ENCODE results near the gene PDE11A. TPM values are rescaled to one million over a fixed set of nuclear protein-coding genes. Genes with fewer than 3 reads are reported as not detected.
"Not testable (repeated sequence)": the region's sequence is repeated elsewhere in the genome, so short reads cannot be mapped to it uniquely, and the experiment has no call there.

PDE11A gene
- 0.03 and 0.29 TPM in 2 replicates for total RNA-seq (2014; rRNA removed; shearing (Covaris generic))

DNA sequence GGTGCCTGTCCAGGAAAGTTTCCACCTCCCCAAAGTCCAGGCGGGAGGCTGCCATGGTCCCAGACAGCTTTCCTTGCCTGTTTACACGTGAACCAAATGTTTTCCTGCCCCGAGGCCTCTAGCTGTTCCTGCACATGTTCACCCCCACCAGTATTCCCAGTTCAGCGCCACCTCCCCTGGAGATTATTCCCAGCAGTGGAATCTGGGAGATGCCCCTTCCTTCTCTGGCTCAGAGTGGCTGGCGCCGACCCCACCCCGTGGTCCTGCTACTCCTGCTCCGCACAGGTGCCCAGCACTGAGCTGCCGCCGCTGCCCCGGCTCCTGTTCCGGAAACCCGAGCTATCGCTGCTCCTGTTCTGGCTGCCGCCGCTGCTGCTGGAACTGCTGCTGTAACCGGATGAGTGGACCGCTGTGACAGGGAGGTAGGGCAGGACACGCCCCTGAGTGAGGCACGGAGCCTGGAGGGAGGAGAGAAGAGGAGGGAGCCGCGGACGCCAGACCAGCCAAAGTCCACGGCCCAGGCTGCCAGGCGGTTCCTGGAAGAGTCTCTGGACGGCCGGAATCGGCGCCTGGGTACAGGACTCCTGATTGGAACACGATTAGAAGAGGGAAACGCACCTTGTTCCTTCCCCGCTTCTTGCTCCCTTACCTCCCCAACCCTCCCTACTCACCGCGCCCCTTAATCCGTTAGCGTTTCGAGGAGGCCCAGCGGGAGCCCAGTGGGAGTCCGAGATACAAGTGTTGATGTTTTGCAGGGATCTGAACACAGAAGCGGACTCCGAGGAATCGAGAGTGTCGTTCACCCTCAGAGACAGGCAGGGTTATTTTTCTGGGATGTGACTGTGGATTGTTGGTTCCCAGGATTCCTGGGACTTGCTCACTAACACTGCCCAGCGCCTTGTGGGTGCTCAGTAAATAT, at the start of gene PDE11A:
Gene PDE11A, minus strand, starts transcription at position 395 of the 919 bp plus-strand sequence. Its CDS starts 340 bp downstream, at position 55.
- DNase-seq (ENCODE audit: low read depth), result peak; percentile 93

GRCh38 chr2:178119179-178119922, 46.8 kb upstream of the PDE11A start:
- DNase-seq (ENCODE audit: low read depth), result no peak

- DNase-seq (ENCODE audit: low read depth), result no peak
Measured at GRCh38 chr2:178117725-178118124, 45.1 kb upstream of the PDE11A start.

DNA sequence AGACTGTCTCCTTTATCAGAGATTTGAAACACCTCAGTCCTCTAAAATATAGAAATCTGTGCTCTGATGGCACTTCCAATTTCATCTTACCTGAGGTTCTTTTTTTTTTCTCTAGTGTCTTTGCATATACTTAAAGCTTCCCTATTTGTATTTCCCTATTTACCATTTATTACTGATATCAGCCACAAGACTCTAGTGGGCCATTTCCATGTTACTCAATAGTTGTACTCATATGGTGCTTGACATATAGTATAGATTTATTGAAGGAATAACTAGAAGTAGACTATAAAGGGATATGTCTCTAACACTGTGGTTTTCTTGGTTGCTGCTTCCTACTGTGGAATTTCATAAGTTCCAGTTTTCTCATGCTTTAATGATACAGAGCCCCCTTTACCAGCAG, 42.7 kb upstream of the PDE11A start:
- DNase-seq (ENCODE audit: low read depth), result no peak

DNA sequence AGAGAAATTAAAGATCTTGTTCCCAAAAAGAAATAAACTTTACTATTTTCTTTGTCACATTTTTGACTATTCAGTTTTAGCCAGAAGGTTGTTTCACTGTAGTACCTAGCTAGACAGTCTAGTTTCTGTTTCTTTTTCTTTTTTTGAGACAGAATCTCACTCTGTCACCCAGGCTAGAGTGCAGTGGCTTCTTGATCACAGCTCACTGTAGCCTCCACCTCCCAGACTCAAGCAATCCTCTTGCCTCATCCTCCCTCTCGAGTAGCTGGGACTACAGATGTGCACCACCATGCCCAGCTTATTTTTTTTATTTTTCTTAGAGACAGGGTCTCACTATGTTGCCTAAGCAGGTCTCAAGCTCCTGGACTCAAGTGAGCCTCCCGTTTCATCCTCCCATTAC, 41.9 kb upstream of the PDE11A start:
- no peak for DNase-seq (ENCODE audit: low read depth)

DNA sequence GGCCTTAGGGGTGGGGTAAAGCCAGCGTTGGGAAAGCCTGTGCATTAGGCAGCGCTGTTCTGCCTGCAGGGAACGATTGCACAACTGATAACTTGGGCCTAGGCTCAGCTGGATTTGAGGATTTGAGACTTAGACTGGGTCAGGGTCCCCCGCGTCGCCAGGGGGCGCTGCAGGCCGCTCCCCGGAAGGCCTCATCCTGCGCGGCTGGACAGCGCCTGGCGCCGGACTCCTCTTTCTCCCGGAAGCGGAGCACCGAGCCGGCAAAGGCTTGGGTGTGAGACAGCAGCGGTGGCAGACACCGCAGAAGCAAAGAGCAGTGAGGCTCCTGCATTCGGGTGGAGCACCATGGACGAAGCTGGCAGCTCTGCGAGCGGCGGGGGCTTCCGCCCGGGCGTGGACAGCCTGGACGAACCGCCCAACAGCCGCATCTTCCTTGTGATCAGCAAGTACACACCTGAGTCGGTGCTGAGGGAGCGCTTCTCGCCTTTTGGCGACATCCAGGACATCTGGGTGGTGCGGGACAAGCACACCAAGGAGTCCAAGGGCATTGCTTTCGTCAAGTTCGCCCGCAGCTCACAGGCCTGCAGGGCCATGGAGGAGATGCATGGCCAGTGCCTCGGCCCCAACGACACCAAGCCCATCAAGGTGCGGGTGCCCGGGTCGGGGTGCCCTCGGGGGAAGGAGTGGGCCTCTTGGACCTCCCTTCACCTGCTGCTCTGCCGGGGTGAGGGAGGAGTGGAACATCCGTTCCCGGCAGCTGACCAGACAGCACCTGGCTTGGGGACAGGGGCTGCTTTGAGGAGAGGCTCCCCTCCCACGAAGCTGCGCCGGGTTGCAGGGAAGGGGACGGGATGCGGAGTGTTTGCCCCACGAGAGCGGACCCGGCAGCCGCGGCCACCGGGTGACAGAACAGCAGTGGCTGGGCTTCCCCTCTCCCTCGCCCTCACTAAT, 39.9 kb upstream of the PDE11A start, which contains the start of gene RBM45:
Gene RBM45, plus strand, starts transcription at position 236 of the 951 bp plus-strand sequence. Its CDS starts 110 bp downstream, at position 346.
- peak; percentile 92 for DNase-seq (ENCODE audit: low read depth)

DNA sequence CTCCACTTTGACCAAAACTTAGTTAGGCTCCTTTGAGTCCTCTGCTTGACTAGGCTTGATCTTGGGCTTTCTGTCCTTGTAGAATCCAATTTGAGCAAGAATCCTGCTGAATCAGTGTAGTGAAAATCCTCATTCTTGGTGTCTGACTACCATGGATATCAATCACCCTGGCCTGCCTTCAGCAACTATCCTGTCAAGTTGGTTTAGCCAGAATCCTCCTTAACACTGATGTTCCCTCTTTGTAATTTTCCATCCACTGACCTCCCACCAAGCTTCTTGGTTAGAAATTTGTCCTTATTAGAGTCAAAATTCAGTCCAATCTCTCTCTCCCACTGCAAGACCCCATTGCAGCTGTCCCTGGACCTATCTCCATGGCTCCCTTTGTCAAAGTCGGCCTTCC, 39.2 kb upstream of the PDE11A start:
- no peak for DNase-seq (ENCODE audit: low read depth)

- no peak for DNase-seq (ENCODE audit: low read depth)
Measured at GRCh38 chr2:178110681-178111080, 38.1 kb upstream of the PDE11A start.

DNA sequence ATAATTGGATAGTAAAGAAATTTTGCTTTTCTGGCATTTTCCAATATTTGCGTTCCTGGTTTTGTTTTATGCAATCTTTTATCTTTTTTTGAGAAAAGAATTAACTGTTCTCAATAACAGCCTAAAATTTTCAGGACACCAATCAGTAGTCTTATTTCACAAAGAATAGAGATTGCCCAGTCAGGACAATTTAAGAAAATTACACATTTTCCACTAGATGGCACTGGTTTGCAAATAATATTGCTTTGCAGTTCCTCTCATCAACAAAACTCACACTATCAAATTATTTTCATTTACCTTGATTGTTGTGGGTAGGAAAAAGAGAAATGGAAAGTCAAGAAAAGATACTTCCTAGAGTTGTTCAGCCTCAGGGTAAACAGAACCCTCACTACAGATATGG, 37.2 kb upstream of the PDE11A start:
- peak; percentile 7 for DNase-seq (ENCODE audit: low read depth)

GRCh38 chr2:178108176-178108575, 35.6 kb upstream of the PDE11A start:
- no peak for DNase-seq (ENCODE audit: low read depth)

DNA sequence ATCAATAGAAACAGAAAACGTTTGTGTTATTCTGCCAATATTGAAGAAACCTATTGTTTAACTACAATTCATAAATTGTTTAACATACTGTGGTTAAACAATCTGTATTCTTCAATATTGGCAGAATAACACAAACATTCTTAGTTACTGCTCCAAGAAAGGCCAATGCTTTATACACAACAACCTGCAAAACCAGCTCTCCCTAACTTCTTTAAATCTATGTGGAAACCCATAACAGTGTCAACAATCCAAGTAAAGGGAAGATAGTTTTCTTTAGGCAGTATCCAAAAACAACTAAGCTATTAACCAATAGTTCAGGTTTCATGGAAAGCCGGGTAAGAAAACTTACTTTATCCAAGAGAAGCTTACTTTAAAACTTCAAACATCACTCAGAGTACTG, 33.5 kb upstream of the PDE11A start:
- no peak for DNase-seq (ENCODE audit: low read depth)

- DNase-seq (ENCODE audit: low read depth), result no peak
Measured at GRCh38 chr2:178105566-178105965, 33.0 kb upstream of the PDE11A start.

DNA sequence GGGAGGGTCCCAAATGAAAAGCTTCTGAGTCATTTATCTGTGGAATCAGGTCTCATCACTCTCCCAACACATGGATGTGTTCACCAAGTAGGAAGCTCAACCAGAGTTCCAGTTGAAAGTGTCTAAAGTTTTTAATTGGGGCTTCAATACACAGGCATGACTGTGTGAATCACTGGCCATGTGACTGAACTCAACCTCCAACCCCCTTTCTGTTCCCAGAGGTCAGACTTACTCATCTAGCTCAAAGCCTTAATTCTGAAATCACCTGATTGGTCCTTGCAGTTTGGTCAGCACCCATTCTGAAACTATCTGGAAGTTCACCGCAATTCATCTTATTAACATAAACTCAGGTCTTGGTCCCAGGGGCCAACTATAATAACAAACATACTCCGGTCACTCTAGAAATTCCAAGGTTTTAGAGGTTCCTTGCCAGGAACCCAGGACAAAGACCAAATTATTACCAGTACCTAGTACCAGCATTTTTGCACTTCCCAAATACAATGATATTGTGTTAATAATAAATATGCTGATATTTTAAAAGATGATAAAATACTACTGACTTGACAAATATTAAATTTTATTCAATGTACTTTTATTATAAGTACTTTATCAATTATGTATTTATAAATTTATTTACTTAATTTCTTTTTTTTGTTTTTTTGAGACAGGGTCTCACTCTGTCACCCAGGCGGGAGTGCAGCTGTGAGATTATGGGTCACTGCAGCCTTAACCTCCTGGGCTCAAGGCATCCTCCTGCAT, 28.9 kb upstream of the PDE11A start:
- peak; percentile 21 for DNase-seq (ENCODE audit: low read depth)

DNA sequence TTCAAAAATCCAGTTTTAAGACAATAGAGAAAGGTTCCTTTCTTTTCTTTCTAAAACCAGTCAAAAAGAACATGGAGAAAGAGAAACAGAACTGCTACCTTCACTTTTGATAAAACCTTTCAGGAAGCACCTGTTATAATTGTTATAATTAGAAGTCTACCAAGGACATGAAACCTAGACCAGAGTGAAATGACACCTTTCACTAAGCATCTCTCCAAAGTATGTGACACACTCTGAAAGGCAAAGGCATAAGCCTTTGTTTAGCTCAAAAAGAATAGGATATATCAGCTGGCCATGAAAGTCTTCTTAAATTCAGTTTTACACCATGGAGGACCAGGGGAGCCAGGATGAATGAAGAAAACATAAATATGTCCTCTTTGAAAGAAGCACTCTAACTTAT, 20.9 kb upstream of the PDE11A start:
- no peak for DNase-seq (ENCODE audit: low read depth)

GRCh38 chr2:178088774-178089270, 16.2 kb upstream of the PDE11A start:
- DNase-seq (ENCODE audit: low read depth), result no peak

- no peak for DNase-seq (ENCODE audit: low read depth)
Measured at GRCh38 chr2:178084273-178084672, 11.7 kb upstream of the PDE11A start.

DNA sequence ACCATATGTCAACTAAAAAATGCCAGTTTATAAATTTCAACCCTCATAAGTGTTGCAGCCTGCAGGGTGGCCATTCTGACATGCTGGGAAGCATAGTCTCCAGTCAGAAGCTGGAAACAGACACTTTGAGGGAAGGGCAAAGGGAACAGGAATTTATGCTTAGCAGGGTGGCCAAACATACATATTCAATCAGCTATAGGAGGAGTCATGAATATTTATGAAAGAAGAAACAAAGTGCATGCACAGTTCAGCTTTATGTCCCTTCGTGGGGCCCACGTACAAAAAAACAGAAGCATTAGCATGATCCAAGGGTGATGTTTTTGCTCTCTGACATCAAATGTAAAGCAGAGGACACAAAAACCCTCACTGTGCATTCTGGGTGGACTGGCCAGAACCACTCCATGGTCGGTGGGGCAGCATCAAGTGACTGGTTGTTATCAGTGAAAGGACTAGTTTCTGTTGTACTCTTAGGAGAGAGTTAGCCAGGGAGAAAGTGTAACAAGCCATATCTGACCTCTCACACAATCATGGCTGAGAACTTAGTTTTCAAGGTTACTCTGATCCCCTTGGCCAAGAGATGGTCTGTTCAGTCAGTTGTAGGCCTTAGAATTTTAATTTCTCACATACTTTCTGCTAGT, 9.9 kb upstream of the PDE11A start:
- no peak for DNase-seq (ENCODE audit: low read depth)

DNA sequence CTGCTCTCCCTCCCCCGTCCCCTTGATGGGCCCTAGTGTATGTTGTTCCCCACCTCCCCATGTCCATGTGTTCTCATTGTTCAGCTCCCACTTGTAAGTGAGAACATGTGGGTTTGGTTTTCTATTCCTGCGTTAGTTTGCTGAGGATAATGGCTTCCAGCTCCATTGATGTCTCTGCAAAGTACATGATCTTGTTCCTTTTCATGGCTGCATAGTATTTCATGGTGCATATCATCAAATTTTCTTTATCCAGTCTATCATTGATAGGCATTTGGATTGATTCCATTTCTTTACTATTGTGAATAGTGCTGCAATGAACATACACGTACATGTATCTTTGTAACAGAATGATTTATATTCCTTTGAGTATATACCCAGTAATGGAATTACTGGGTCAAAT, 6.7 kb upstream of the PDE11A start:
- not testable (repeated sequence) for DNase-seq (ENCODE audit: low read depth)

GRCh38 chr2:178076130-178076529, 3.6 kb upstream of the PDE11A start:
- DNase-seq (ENCODE audit: low read depth), result no peak

DNA sequence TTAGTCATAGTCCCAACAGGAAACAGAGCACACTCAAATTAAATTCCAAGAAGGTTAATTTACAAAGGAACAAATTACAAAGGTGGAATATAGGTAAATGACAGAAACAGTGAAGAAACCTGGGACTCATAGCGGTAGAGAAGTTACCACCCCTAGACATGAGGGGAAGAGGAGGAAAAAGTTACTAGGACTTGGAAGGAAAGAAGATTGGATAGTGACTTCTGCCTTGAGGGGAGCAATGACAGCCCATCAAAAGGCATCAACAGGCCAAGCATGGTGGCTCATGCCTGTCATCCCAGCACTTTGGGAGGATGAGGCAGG, 2.4 kb upstream of the PDE11A start:
- no peak for DNase-seq (ENCODE audit: low read depth)

Measured in Daoy (cell line).